HT1080 (cell line): ENCODE results near the gene LCE7A. TPM values are rescaled to one million over a fixed set of nuclear protein-coding genes. Genes with fewer than 3 reads are reported as not detected.
A peak's percentile ranks its signal among the peaks of the same experiment; 100 is the strongest.

Experiments
- DNase-seq: peaks from one replicate; pipeline ENCODE4 v3.0.0-alpha.2; 2015; ENCODE audit warnings: low read depth
- polyA plus RNA-seq, 2 experiments: library from polyadenylated mRNA; depleted of rRNA; stranded (reverse); fragments of >200 nt; gene quantifications; 2 replicates each; pipeline ENCODE4 v1.2.3, GENCODE V29; 2015
- total RNA-seq: library from RNA; depleted of rRNA; stranded (reverse); fragments of >200 nt; shearing (Covaris generic); gene quantifications from 2 replicates; pipeline ENCODE4 v1.2.3, GENCODE V29; 2014; rRNA removed

The LCE7A gene, protein sequence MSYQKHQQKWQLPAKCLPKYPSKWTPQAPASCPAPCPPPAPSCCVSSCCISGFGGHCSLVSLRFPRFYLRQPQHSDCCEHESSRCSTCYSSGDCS
- total RNA-seq, result not detected in 2 replicates
- not detected in 2 replicates for polyA plus RNA-seq (2015; cell fraction: cytosol; rRNA removed)
- not detected in 2 replicates for polyA plus RNA-seq (2015; cell fraction: nucleus; rRNA removed)

DNA sequence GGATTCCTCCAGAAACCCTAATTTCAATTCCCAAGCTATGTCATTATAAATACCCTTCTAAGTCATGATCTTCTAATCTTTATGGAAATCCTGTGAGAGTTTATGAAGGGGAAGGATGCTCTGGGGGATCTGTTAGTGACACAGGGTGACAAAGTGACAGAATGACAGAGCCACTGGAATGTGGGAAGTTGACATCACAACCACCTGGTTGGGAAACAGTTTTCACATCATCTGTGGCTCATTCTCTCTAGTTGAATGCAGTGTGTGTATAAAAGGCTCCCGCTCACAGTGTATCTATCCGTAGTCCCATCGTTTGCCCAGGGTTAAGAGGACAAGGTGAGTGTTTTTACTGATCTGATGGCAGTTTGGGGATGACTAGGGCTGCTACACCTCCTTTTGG lies at the start of gene LCE7A:
TSS of gene LCE7A (plus strand) at position 301 of the 400 bp plus-strand sequence. CDS start 702 bp downstream, outside the sequence.
- DNase-seq, result no peak

DNA sequence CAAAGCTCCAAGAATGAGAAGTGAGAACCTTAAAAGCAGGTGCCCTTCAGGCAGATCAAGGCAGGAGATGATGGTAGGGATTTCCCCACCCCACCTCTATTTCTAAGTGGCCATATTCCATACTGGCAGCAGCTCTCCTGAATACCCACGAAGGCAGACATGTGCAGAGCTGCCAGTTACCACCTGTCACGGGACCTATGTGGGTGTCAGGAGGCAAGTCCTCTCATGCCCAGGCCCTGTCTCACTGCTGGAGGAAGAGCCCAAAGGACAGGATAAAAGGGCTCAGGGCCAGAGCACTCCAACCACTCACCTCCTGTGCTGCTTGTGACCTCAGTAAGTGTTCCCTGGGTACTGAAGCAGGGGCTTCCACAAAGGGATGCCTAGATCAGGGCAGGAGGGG lies 48.7 kb upstream of the LCE7A start:
- no peak for DNase-seq

DNA sequence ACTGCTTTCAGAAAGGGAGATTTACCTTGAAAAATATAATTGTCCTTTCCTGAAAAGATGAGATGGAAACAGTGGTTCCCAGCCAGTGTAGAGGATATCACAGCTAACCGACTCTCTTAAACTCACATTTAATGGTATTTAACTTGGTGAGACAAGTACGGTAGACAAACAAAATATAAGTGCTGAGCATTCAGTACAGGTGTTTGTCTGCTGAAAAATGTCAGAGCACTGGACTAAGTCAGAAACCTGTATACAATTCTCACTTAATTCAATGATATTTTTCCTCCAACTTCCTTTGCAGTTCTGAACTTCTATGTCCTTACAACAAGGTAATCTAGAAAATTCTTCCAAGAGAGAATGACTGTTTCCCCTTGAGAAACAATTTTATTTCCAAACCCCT lies 48.1 kb upstream of the LCE7A start, which contains the start of gene LCE1B:
TSS of gene LCE1B (plus strand) at position 301 of the 400 bp plus-strand sequence. CDS start 476 bp downstream, outside the sequence.
- DNase-seq, result no peak

DNA sequence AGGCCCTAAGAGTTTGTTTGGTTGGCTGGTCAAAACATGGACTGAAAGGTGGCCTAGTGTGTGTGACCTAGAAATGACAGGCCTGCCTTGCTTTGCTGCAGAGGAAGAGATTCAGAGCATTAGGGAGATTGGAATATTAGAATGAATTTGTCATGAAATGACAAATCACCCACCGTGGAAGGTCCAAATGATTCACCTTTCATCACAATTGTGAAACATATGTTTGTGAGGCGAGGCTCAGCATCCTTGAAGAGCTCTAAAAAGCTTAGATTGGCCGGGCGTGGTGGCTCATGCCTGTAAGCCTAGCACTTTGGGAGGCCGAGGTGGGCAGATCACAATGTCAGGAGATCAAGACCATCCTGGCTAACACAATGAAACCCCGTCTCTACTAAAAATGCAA lies 42.5 kb upstream of the LCE7A start:
- peak; percentile 35 for DNase-seq

DNA sequence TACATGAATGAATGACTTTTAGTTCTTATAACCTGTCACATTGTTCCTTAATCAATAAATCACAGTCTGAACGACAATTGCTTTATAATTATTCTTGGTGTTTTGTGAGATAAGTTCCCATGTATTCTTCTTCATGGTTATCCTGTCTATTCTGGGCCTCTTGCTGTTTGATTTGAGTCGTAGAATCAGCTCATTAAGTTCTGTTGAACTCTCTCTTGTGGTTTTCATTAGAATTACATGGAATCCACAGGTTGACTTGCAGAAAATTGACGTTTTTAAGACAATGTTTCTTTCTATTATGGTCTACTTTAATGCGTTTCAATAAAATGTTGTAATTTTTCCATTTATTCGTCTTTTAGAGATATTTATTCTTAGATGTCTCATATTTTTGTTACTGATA lies 36.5 kb upstream of the LCE7A start:
- no peak for DNase-seq

DNA sequence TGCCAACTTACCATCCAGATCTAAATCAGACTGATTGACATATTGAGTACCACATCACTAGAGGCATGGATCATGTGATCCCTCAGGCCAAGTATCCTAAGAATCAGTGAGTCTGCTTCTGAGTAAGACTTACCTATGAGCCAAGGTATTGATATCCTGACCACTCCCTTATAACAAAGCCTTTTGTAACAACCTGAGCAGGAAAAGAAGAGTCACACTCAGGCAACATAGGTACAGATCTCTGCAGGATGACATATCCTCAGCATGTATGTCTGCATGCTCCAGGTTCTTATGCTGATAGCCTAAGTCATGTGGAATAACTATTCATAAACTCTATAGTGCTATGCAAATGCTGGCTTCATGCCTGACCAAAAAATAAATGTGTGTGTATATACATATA lies 34.8 kb upstream of the LCE7A start:
- no peak for DNase-seq

DNA sequence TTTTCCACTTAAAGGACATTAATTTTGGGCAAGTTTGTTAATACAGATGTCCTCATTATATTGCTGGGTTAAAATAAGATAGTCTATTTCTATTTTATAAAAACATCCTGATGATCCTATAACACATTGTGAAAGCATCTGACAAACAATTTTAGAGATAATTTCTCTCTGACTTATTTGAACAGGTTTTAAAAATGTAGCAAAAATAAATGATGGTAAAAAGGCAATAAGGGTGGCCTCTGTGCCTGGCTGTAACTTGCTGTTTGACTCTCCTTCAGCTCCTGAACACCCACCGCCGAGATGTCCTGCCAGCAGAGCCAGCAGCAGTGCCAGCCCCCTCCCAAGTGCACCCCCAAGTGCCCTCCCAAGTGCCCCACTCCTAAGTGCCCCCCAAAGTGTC lies 32.6 kb upstream of the LCE7A start, which contains the start of gene LCE1A:
TSS of gene LCE1A (plus strand) at position 301 of the 400 bp plus-strand sequence. CDS start at position 301, 0 bp downstream.
- no peak for DNase-seq

DNA sequence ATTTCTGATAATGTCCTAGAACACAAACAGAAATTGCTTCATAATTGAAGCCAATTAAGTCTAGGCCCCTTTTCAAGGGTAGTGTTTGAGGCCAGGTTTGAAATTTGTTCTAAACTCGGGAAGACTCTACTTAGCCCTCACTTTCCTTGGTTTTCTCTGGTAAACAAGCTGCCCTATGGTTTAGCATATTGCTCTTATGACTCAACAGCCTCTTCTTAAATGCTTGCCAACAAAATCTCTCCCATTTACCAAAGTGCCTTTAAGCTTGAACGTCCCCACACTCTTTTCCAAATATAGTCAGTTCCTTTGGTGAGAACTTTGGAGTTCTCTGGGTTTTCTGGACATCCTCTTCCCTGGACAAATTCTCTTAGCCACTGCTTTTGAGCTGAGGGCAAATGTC lies 22.9 kb upstream of the LCE7A start:
- no peak for DNase-seq

DNA sequence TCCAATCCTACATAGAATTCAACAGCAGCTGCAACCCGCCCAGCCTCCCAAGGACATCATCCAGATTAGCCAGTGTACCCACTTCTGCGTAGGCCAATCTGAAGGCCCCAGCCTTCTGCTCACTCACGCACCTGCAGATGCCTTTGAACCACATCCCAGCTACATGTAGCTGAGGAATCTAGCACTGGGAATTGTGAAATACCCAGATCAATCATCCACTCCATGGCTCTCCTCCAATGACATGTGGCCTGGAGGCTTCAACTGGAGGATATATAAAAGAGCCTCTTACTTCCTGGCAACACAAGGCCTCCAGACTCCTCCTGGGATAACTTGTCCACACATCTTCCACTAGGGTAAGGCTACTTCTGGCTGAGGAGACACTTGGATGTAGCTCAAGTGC lies 17.2 kb upstream of the LCE7A start, which contains the start of gene LCE6A:
TSS of gene LCE6A (plus strand) at position 301 of the 400 bp plus-strand sequence. CDS start 665 bp downstream, outside the sequence.
- no peak for DNase-seq

DNA sequence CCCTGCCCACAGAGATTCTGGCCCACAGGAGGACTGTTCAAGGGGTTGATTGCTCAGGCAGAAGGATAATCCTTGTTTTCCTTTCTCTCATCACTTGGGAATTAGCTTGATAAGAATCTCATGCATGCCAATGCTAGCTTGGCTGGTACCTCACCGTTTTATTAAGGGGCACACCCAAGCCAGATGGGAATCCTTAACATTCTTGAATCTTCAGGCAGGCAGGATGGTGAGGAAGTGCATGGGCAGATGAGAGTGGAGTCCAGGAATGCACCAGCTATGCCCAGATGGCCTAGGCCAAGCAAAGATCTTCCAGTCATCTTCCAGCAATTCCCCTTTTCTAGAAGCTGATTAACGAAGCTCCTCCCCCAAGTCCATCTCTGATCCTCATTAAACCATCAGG lies 4.1 kb upstream of the LCE7A start:
- DNase-seq, result peak; percentile 55

DNA sequence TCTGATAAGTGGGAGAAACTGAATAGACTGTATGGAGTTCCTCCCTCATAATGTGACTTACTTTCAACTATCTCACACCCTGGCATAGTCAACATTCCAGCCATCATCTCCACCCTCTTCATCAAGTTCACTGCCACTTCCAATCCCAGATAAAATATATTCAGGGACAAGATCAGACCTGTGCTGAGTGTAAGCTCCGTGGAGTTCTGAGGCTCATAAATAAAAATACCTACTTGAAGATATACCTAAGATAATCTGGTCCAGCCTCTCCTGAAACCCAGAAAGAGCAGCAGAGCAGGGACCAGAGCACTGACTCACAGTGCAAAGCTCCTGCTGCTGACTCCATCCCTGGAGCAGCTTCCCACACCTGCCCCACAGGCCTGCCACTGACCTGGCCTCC lies 1.7 kb upstream of the LCE7A start:
- no peak for DNase-seq

DNA sequence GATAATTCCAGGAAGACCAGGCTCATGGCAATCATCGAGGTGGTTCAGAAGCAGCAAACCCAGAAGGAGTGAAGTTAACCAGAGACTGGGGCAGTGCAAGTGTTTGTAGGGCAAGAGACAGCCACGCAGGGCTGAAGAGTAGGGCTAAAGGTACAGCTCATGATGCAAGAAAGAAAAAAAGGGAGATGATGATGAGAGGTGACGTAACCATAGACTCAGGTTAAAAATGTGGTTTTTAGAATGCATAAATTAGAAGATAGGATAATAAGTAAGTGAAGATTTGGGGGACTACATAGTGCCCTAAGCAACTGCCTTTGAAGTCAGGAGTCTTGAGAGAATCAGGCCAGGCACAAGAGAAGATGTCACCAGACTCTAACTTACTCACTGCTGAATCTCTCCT lies 333 bp downstream of the LCE7A start:
- no peak for DNase-seq

DNA sequence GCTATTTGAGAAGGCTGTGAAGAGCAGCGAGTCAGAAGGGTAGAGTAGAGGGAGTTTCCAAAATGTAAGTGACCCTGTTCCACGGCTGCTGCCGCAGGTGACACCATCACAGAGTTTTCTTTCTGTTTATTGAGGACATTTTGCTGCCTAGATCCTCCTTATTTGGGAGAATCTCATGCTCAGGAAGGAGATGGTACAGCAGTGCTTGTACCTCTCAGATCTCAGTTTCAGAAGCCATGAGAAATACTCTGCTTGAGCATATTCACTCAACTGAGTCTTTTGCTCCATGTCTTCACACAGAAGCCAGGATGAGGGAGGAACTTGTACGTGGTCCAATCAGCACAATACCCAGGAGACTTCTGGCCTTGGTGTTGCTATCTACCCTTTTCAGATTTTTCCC lies 1.6 kb downstream of the LCE7A start:
- no peak for DNase-seq

DNA sequence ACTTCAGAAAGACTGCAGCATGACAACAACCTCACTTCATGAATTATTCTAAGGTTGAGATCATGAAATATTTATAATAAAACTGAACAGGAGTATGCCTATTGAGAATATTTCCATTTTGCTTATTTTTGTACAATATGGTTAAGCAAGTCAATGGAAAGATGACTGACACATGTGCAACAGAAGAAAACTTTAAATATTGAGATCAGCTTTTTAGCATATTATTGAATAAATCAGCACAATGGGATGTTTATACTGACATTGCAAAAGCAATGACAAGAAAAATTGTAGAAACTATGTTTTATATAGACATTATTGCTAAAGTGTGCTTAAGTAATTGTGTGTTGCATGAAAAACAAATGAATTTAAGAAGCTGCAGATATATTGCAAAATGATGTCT lies 4.6 kb downstream of the LCE7A start:
- DNase-seq, result no peak

DNA sequence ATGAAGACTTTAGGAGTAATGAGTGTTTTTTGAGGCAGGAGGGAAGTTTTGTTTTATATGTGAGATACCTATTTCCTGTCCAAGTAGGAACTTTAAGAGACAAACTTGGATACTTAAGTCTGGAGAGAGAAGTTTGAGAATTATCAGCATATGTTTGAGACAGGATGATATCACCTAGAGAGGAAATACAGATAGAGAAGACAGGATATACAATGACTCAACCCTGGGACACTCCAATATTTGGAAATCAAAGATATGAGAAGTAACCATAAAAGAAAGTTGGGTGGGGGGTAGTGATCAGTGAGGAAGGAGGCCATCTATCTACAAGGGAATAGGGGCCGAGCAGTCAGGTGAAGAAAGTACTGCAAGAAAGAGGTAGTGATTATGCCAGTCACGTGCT lies 6.5 kb downstream of the LCE7A start:
- no peak for DNase-seq

DNA sequence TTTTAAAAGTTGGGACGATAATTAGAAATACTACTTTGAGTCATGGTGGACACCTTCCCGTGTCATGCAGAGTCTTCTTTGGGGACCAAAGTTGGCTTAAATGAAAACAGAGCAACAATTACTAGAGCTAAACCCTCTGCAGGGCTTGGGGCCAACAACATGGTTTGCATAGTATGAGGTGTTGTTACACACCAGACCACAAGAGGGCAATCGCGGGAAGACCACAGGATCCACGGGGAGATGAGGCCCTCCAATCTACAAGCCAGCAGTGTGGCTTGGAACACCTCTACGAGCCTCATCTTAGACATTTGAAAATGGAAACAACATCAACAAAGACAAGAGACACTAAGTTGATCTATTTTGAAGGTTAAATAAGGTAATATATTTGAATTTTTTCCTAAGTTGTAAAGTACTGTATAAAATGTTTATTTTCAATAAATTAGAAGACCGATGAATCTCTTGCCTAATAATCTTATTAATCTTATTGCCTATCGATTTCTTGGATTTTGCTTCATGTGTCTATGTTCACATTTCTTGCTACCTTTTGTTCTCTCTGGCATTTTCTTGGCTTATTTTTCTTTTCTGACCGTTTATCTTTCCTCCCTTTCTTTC lies 10.1 kb downstream of the LCE7A start:
- peak; percentile 69 for DNase-seq

DNA sequence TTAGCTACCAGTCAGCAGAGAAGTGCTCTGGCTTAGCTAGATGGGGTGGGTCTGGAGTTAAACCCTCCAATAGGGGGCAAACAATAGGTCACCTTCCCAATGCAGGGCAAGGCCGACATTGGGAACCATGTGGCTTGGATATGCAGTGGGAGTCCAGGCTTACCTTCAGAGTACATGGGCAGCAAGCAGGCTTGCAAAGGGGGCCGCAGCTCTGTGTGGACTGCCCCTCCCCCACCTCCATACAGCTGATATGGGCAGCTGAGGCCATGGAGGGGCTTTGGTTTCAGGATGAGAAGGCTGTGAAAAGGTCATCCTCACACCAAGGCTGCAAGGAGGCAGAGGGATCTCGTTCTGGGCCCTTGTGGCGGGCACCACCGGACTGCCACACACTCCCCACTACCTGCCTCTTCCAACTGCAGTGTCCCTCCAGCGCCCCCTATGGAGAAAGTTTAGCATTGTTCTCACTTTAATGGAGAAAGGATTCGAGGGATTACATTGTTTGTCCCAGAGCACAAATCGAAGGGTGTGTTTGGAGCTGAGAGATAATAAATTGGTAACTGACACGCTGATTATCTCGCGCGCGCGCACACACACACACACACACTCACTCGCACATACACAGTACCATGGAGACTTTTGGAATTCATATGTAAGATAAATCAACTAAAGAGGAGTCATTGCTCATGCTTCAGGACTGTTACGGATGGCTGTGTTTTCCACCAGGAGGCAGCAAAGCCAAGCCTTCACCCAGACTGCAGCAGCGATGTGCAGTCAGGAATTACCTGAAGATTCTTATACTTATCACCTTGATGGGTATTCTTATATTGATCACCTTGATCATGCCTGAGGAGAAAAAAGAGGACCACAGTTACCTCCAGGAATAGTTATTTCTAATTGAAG lies 11.3 kb downstream of the LCE7A start:
- peak; percentile 58 for DNase-seq

DNA sequence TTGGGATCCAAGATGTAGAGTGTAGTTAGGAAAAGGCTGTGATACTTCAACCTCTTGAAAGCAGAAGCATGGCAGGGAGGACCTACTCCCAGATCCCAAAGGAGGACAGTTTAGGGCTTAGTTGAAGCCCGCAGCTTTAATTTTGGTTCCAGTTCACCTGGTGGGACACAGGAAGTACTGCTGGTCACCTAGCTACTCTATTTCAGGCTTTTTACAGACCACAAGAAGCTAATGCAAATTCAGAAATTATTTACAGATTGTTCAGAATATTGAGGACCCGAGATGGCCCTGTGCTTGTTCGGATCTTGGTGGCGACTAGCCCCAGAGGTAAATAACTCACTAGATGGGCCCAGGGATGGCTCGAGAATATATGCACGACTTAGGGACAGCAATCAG lies 11.9 kb downstream of the LCE7A start:
- no peak for DNase-seq

DNA sequence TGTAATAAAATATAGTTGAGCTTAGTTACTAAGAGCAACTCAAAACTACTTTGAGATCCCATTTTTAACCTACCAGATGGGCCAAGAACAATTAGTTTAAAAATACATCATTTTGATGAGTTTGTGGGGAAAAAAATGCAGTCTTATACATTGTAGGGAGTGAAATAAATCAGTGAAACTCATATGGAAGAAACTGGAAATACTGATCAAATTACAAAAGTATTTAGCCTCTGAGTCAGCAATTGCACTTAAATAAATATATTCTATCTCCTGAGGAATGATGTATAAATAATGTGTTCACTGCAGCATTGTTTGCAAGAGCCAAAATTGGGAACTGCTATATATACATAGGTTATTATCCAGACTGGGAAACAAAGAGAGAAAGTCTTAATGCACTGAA lies 13.7 kb downstream of the LCE7A start:
- no peak for DNase-seq

DNA sequence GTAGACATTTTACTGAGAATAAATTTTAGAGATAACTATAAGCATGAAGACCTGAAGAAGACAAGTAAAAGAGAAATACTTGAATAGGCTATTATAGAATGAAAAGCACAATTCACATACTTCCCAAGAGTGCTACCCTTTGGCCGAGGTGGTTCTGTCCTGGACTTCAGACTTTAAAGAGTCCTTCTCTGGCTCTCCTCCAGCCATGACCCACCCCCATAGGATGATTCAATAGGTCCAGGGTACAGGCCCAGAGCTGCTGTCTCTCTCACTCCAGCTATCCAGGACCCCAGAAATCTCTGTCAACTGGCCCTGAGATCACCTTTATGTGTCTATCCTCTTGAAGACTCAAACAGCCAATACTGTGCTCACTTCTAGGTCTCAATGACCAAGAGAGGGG lies 17.0 kb downstream of the LCE7A start:
- DNase-seq, result no peak

DNA sequence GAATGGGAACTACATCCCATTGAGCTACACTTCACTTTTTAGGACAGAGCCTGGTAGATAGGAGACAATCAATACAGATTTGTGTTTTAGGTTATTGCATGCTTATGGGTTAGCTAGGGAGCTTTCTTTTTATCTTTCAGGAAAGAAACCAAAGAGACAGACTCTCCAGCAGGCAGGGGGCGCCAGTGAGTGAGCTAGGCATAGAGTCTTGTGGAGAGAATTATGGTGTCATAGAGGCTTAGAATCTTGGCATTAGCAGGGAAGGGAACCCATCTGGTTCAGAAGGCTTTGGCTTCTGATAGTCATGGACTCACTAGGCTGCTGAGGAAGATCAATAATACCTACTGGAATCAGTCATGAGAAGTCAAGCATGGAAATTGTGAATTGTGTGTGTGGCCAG lies 18.2 kb downstream of the LCE7A start, which contains the start of gene SMCP:
TSS of gene SMCP (plus strand) at position 281 of the 400 bp plus-strand sequence. CDS start 6,101 bp downstream, outside the sequence.
- DNase-seq, result no peak
